ENCODE data around the gene SETX. TPM values are rescaled to one million over a fixed set of nuclear protein-coding genes. Genes with fewer than 3 reads are reported as not detected.

Gene SETX
- total RNA-seq, 4 donors from 2014 or later: 49.7 to 106 (median 63.0) TPM

GRCh38 chr9:132238026-132238972, 116.5 kb downstream of the SETX start:
- Histone ChIP-seq H3K4me1 (peaks cover 0 to 21% (median 8%) of the 10 kb centered on the region in 4 donors), H3K9me3 (no peaks in the 10 kb centered on the region), H3K27ac (no peak overlapping the region), H3K27me3 (no peaks in the 10 kb centered on the region), H3K4me3 (no peak overlapping the region), H3K36me3 (no peaks in the 10 kb centered on the region)
- TF ChIP-seq POLR2A (IDR thresholded peaks at IDR 0.05): no peak
- TF ChIP-seq CTCF (IDR thresholded peaks at IDR 0.05): no peak
- DNase-seq: no peak

- H3K36me3 ChIP-seq: no peaks in the 10 kb centered on the region
- TF ChIP-seq CTCF (IDR thresholded peaks at IDR 0.05) (no peak), POLR2A (IDR thresholded peaks at IDR 0.05) (no peak)
- H3K4me1 ChIP-seq: peaks cover 0 to 13% (median 5%) of the 10 kb centered on the region in 4 donors
- no peak overlapping the region for H3K27ac ChIP-seq
- no peak overlapping the region for H3K4me3 ChIP-seq
- no peak for DNase-seq
- H3K9me3 ChIP-seq: no peaks in the 10 kb centered on the region
- H3K27me3 ChIP-seq: no peaks in the 10 kb centered on the region
Measured at GRCh38 chr9:132237481-132237880, 117.3 kb downstream of the SETX start.

GRCh38 chr9:132236662-132237311, 118.0 kb downstream of the SETX start:
- Histone ChIP-seq H3K36me3 (no peaks in the 10 kb centered on the region), H3K4me3 (no peak overlapping the region), H3K4me1 (peaks cover 0 to 11% (median 5%) of the 10 kb centered on the region in 4 donors), H3K27me3 (no peaks in the 10 kb centered on the region), H3K9me3 (no peaks in the 10 kb centered on the region), H3K27ac (no peak overlapping the region)
- no peak for DNase-seq
- no peak for TF ChIP-seq POLR2A (IDR thresholded peaks at IDR 0.05)
- TF ChIP-seq CTCF (IDR thresholded peaks at IDR 0.05): no peak

GRCh38 chr9:132235894-132236661, 118.7 kb downstream of the SETX start:
- no peaks in the 10 kb centered on the region for H3K9me3 ChIP-seq
- H3K4me1 ChIP-seq: peaks cover 0 to 6% (median 2%) of the 10 kb centered on the region in 4 donors
- H3K27me3 ChIP-seq: no peaks in the 10 kb centered on the region
- TF ChIP-seq CTCF (IDR thresholded peaks at IDR 0.05) (peak; percentile 66 to 98 (median 78)), POLR2A (IDR thresholded peaks at IDR 0.05) (no peak)
- DNase-seq: peak; percentile 73 to 90 (median 75)
- no peaks in the 10 kb centered on the region for H3K36me3 ChIP-seq
- no peak overlapping the region for H3K27ac ChIP-seq
- H3K4me3 ChIP-seq: no peak overlapping the region

- DNase-seq: no peak
- Histone ChIP-seq H3K27me3 (no peaks in the 10 kb centered on the region), H3K4me1 (no peaks in the 10 kb centered on the region), H3K4me3 (no peak overlapping the region), H3K9me3 (no peaks in the 10 kb centered on the region), H3K27ac (no peak overlapping the region), H3K36me3 (no peaks in the 10 kb centered on the region)
- TF ChIP-seq POLR2A (IDR thresholded peaks at IDR 0.05): no peak
- no peak for TF ChIP-seq CTCF (IDR thresholded peaks at IDR 0.05)
Measured at GRCh38 chr9:132235125-132235524, 119.7 kb downstream of the SETX start.

Data from Peyer's patch (tissue), 4 donors.